Smooth muscle cell (in vitro differentiated cells): ENCODE measurements around the gene TGFBR3. TPM values are rescaled to one million over a fixed set of nuclear protein-coding genes. Genes with fewer than 3 reads are reported as not detected.

Experiments used
- DNase-seq: peaks from one replicate; lab custom pipeline; 2025; ENCODE audit not compliant: unreplicated experiment; lab: John Stamatoyannopoulos, UW
- H2AFZ ChIP-seq: fragments of 200-600 bp; sonication (generic); 2 replicates; pipeline ENCODE4 v1.6.0; 2016; ENCODE audit warnings: antibody characterized with exemption, low read depth, mild to moderate bottlenecking
- H3F3A ChIP-seq: fragments of 200-600 bp; sonication (generic); 2 replicates; pipeline ENCODE4 v1.6.0; 2017; ENCODE audit warnings: antibody characterized with exemption, low read depth
- H3K27ac ChIP-seq: fragments of 200-600 bp; sonication (generic); 2 replicates; pipeline ENCODE4 v1.5.1; 2016; ENCODE audit warnings: low read depth, mild to moderate bottlenecking
- H3K27me3 ChIP-seq: fragments of 200-600 bp; sonication (generic); 2 replicates; pipeline ENCODE4 v1.6.1; 2016; ENCODE audit warnings: low read depth, mild to moderate bottlenecking
- H3K36me3 ChIP-seq: fragments of 200-600 bp; sonication (generic); 2 replicates; pipeline ENCODE4 v1.5.1; 2016; ENCODE audit warnings: low read depth
- H3K4me1 ChIP-seq: fragments of 200-600 bp; sonication (generic); 2 replicates; pipeline ENCODE4 v1.5.1; 2016; ENCODE audit warnings: low read depth
- H3K4me2 ChIP-seq: fragments of 200-600 bp; sonication (generic); 2 replicates; pipeline ENCODE4 v1.6.0; 2016; ENCODE audit warnings: mild to moderate bottlenecking
- H3K4me3 ChIP-seq: fragments of 200-600 bp; sonication (generic); 2 replicates; pipeline ENCODE4 v1.5.1; 2016; ENCODE audit warnings: mild to moderate bottlenecking
- H3K79me2 ChIP-seq: fragments of 200-600 bp; sonication (generic); 2 replicates; pipeline ENCODE4 v1.6.0; 2016; ENCODE audit warnings: low read depth, mild to moderate bottlenecking
- H3K9ac ChIP-seq: fragments of 200-600 bp; sonication (generic); 2 replicates; pipeline ENCODE4 v1.6.0; 2016; ENCODE audit warnings: low read depth
- H3K9me3 ChIP-seq: fragments of 200-600 bp; sonication (generic); replicated peaks from 2 replicates; pipeline ENCODE4 v1.5.1; 2016; ENCODE audit warnings: low read depth
- H4K20me1 ChIP-seq: fragments of 200-600 bp; sonication (generic); 2 replicates; pipeline ENCODE4 v1.6.0; 2016; ENCODE audit warnings: low read depth
- CTCF ChIP-seq: fragments of 200-600 bp; sonication (generic); IDR thresholded peaks from 2 replicates; pipeline ENCODE4 v1.5.1; 2017; ENCODE audit warnings: borderline replicate concordance, mild to moderate bottlenecking, antibody characterized with exemption; ENCODE audit not compliant: insufficient read depth, poor library complexity, severe bottlenecking
- WGBS: methylation state at CpG from one replicate; pipeline ENCODE4 v1.1.7; 2016; ENCODE audit warnings: low lambda C conversion rate; 5-methylcytosine and 5-hydroxymethylcytosine counted together
- polyA plus RNA-seq: library from polyadenylated mRNA; unstranded; fragments of >200 nt; fragmentation: Nextera tagmentation; extraction: Ambion mirVana; gene quantifications from 2 replicates; pipeline ENCODE4 v1.2.1, GENCODE V29; 2016
- total RNA-seq: library from RNA; depleted of rRNA; stranded (reverse); fragments of >200 nt; gene quantifications from 2 replicates; pipeline ENCODE4 v1.2.3, GENCODE V29; 2014

TGFBR3 gene
- total and polyA plus RNA-seq, 2 experiments from 2014 or later: 68.3 to 112 TPM

DNA sequence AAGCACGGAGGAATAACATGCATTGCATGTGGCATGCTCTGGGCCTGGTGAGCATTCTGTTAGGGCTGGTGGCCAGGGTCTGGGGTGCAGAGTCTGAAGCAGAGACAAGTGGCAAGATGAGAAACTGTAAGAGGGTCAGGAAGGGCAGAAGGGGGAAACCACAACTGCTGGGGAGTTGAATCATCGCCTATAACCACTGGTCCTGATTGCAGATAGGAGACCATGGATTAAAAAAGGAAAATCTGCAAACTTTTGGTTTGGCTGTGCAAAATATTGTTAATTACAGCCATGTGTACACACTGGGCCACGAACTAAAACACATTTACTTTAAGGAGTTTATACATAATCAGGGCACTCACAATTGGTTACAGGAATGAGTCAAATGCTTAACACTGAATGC is 76.6 kb downstream of the TGFBR3 start:
- Histone ChIP-seq H3K36me3 (no peaks in the 10 kb centered on the region), H3K4me2 (no peak overlapping the region), H3K27me3 (no peaks in the 10 kb centered on the region), H2AFZ (no peak overlapping the region), H3K9ac (no peak overlapping the region), H3K79me2 (peaks cover 66% of the 10 kb centered on the region), H3K4me1 (peaks cover 5% of the 10 kb centered on the region), H3K9me3 (no peaks in the 10 kb centered on the region), H3K27ac (no peak overlapping the region), H3K4me3 (no peak overlapping the region), H3F3A (no peaks in the 10 kb centered on the region), H4K20me1 (peaks cover 26% of the 10 kb centered on the region)
- 37% methylated on average over 3 of the region's 3 CpGs for WGBS
- no peak for TF ChIP-seq CTCF
- no peak for DNase-seq

DNA sequence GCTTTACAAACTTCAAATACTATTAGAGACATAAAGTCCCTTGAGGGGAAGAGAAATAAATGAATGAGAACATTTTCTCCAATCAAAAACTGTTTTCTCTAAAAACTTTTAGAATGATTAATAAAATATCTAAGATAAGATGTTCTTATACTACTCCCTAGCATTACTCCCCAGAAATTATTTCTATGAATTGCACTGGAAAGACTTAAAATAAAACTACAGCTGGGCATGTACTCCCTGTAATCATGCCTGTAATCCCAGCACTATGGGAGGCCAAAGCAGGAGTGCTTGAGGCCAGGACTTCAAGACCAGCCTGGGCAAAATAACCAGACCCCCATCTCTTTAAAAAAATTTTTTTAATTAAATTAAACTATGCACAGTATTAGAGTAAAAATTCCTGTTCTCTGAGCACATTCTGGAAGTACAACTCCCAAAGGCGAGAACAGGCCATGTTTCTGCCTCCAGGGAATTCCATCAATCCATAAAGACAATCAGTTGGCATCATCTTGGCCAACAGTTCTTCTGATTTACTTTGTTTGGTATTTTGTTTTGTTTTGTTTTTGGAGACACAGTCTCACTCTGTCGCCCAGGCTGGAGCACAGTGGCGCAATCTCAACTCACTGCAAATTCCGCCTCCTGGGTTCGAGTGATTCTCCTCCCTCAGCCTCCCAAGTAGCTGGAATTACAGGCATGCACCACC is 77.9 kb downstream of the TGFBR3 start:
- H3K36me3 ChIP-seq: no peaks in the 10 kb centered on the region
- H4K20me1 ChIP-seq: peaks cover 29% of the 10 kb centered on the region
- no peak overlapping the region for H2AFZ ChIP-seq
- no peak overlapping the region for H3K4me3 ChIP-seq
- H3K27me3 ChIP-seq: no peaks in the 10 kb centered on the region
- H3K79me2 ChIP-seq: peaks cover 62% of the 10 kb centered on the region
- WGBS: 96% methylated on average over 5 of the region's 5 CpGs
- H3K9me3 ChIP-seq: no peaks in the 10 kb centered on the region
- TF ChIP-seq CTCF: no peak
- no peak overlapping the region for H3K27ac ChIP-seq
- no peak overlapping the region for H3K4me2 ChIP-seq
- no peak for DNase-seq
- H3F3A ChIP-seq: no peaks in the 10 kb centered on the region
- H3K9ac ChIP-seq: no peak overlapping the region
- H3K4me1 ChIP-seq: peaks cover 5% of the 10 kb centered on the region

DNA sequence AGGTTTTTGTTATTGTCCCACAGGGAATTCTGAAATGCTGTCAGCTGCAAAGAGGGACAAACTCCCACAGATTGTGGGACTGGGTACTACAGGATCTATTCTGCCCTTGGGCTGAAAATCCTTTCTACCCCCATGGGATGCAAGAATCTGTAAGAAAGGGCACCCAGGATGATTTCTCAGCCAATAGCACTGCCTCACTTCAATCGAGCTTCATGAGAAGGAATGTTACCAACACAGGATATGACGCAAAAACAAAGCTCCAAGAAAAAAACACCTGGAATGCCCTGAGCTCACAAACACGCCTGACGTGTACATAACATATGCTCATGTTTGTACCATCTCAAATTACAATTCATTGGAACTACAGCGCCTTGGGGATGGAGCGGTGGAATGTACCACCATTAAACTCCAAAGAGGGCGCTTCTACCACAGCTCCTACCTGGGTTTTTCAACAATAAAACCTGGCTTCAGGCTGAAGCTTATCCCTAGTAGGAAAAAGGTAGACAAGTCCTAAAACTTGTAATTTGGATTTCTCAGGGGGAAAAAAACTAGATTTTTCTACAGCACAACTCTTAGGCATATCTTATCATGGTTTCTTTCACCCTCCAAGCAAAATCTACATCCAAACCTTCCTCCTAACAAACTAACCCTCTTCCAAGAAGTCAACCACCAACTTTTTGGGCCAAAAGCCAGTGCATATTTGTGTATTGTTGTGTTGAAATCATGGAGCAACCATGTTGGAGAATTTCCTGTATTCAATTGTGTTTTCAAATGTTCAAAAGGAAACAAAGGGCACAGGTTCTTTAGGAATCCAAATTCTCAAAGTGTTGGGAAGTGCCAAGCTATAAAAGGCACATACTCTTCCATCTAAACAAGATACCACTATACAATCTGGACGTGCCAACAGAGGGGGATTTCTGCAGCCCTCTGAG is 78.9 kb downstream of the TGFBR3 start:
- Histone ChIP-seq H3K27me3 (no peaks in the 10 kb centered on the region), H3K79me2 (peaks cover 55% of the 10 kb centered on the region), H3K4me1 (peaks cover 5% of the 10 kb centered on the region), H3K9ac (no peak overlapping the region), H4K20me1 (peaks cover 32% of the 10 kb centered on the region), H3K36me3 (no peaks in the 10 kb centered on the region), H3K4me3 (no peak overlapping the region), H3F3A (no peaks in the 10 kb centered on the region), H2AFZ (no peak overlapping the region), H3K27ac (no peak overlapping the region), H3K4me2 (no peak overlapping the region), H3K9me3 (no peaks in the 10 kb centered on the region)
- no peak for DNase-seq
- 80% methylated on average over 8 of the region's 8 CpGs for WGBS
- TF ChIP-seq CTCF: no peak
